B cell (primary cell): ENCODE results near the gene DPRX. TPM values are rescaled to one million over a fixed set of nuclear protein-coding genes. Genes with fewer than 3 reads are reported as not detected.

Source experiments
- ATAC-seq: fragments of 200-7000 bp; cut with Tn5 transposase; one replicate; pipeline ENCODE4 v1.10.0; 2021; ENCODE audit warnings: low read depth, mild to moderate bottlenecking, moderate number of reproducible peaks, moderate library complexity
- CTCF ChIA-PET: fragments of 350-600 bp; sonication (Branson Sonifier 250); formaldehyde crosslinking; loops from one replicate; lab custom pipeline; 2021; ENCODE audit warnings: antibody characterized with exemption, inconsistent platforms; lab: Charles Lee
- POLR2A ChIA-PET: fragments of 350-600 bp; sonication (Branson Sonifier 250); formaldehyde crosslinking; loops from one replicate; lab custom pipeline; 2021; ENCODE audit warnings: antibody characterized with exemption; lab: Charles Lee
- DNase-seq: peaks from one replicate; pipeline ENCODE4 v3.0.0; 2013
- H2AFZ ChIP-seq: 2 replicates; pipeline ENCODE4 v1.6.1; 2012; ENCODE audit warnings: mild to moderate bottlenecking, low read depth, low read length; ENCODE audit not compliant: insufficient read depth, poor library complexity, severe bottlenecking
- H3K27ac ChIP-seq, 2 donors: 1 replicate in 1 of 2; 2 replicates in 1 of 2; pipeline ENCODE4 v1.5.1; 2012 to 2013; ENCODE audit warnings: low read length in 2 of 2, mild to moderate bottlenecking in 2 of 2, moderate library complexity in 1 of 2
- H3K27me3 ChIP-seq, 4 experiments: fragments of 200-600 bp in 1 of 4; sonication (generic) in 1 of 4; replicated peaks in 1 of 4; 1 replicate in 2 of 4; 2 replicates in 2 of 4; pipeline versions ENCODE4 v1.6.1 to v1.7.0; 2013 to 2016; ENCODE audit warnings: low read length in 3 of 4, mild to moderate bottlenecking in 2 of 4, mixed read lengths in 1 of 4, moderate library complexity in 1 of 4; ENCODE audit not compliant: insufficient read depth in 4 of 4, control insufficient read depth in 3 of 4; ENCODE audit errors: control extremely low read depth in 1 of 4
- H3K36me3 ChIP-seq, 2 experiments: replicated peaks in 1 of 2; 1 replicate in 1 of 2; 2 replicates in 1 of 2; pipeline versions ENCODE4 v1.6.1 to v1.7.1; 2013; ENCODE audit warnings: low read length in 1 of 2; ENCODE audit not compliant: insufficient read depth in 2 of 2, control insufficient read depth in 1 of 2; ENCODE audit errors: control extremely low read depth in 1 of 2, extremely low read depth in 1 of 2
- H3K4me1 ChIP-seq, 2 donors: fragments of 200-600 bp in 1 of 2; sonication (generic) in 1 of 2; 1 replicate in 1 of 2; 2 replicates in 1 of 2; pipeline versions ENCODE4 v1.5.1 to v1.6.1; 2013 to 2017; ENCODE audit warnings: low read length in 2 of 2; ENCODE audit not compliant: control insufficient read depth in 2 of 2, insufficient read depth in 2 of 2
- H3K4me2 ChIP-seq: replicated peaks from 2 replicates; pipeline ENCODE3; 2012; ENCODE audit warnings: mild to moderate bottlenecking, low read depth, low read length; ENCODE audit not compliant: poor library complexity, severe bottlenecking
- H3K4me3 ChIP-seq, 5 experiments: fragments of 200-600 bp in 1 of 5; sonication (generic) in 1 of 5; 1 replicate in 3 of 5; 2 replicates in 2 of 5; pipeline versions ENCODE4 v1.5.1 to v1.7.0; 2011 to 2016; ENCODE audit warnings: low read length in 4 of 5, mild to moderate bottlenecking in 4 of 5, low read depth in 2 of 5, control low read depth in 1 of 5, moderate library complexity in 1 of 5; ENCODE audit not compliant: insufficient read depth in 1 of 5; ENCODE audit errors: control extremely low read depth in 1 of 5, extremely low read depth in 1 of 5
- H3K79me2 ChIP-seq: fragments of 200-600 bp; sonication (generic); one replicate; pipeline ENCODE4 v1.6.0; 2016; ENCODE audit warnings: low read length; ENCODE audit not compliant: control insufficient read depth, insufficient read depth
- H3K9ac ChIP-seq: fragments of 200-600 bp; sonication (generic); 2 replicates; pipeline ENCODE4 v1.6.1; 2017; ENCODE audit warnings: mild to moderate bottlenecking, low read length, moderate library complexity
- H3K9me3 ChIP-seq, 3 donors: one replicate each; pipeline versions ENCODE4 v1.6.1 to v1.7.1; 2013; ENCODE audit warnings: low read length in 2 of 3; ENCODE audit not compliant: control insufficient read depth in 2 of 3, insufficient read depth in 1 of 3; ENCODE audit errors: control extremely low read depth in 1 of 3
- H4K20me1 ChIP-seq: 2 replicates; pipeline ENCODE4 v1.6.0; 2012; ENCODE audit warnings: mild to moderate bottlenecking, low read length; ENCODE audit not compliant: insufficient read depth, control insufficient read depth, poor library complexity, severe bottlenecking
- H3K27ac Mint-ChIP-seq: one replicate; pipeline ENCODE4 v1.8.0; 2021; ENCODE audit warnings: mixed read lengths
- H3K27me3 Mint-ChIP-seq: one replicate; pipeline ENCODE4 v1.8.0; 2021; ENCODE audit warnings: mixed read lengths
- H3K4me1 Mint-ChIP-seq: one replicate; pipeline ENCODE4 v1.8.0; 2021; ENCODE audit warnings: mixed read lengths
- H3K4me3 Mint-ChIP-seq: one replicate; pipeline ENCODE4 v1.8.0; 2021; ENCODE audit warnings: mixed read lengths
- H3K9me3 Mint-ChIP-seq: one replicate; pipeline ENCODE4 v1.8.0; 2022; ENCODE audit warnings: mixed read lengths; ENCODE audit not compliant: insufficient read depth
- EZH2 ChIP-seq: IDR thresholded peaks from 2 replicates; pipeline ENCODE4 v1.6.1; 2012; ENCODE audit warnings: borderline replicate concordance, low read depth, mild to moderate bottlenecking, moderate library complexity, low read length; ENCODE audit not compliant: insufficient read depth, poor library complexity, severe bottlenecking
- WGBS: methylation state at CpG from one replicate; pipeline ENCODE4 v1.1.5; 2013; ENCODE audit warnings: missing lambda C conversion rate; ENCODE audit not compliant: insufficient coverage; 5-methylcytosine and 5-hydroxymethylcytosine counted together
- intact Hi-C: fragments of 100-400 bp; cut with micrococcal nuclease; formaldehyde crosslinking; loops from one replicate; pipeline ENCODE4 v1.10.0; 2022
- polyA plus RNA-seq: library from polyadenylated mRNA; depleted of rRNA; stranded (reverse); fragments of >200 nt; gene quantifications from 2 replicates; pipeline ENCODE4 v1.2.3, GENCODE V29; 2012
- total RNA-seq, 2 donors: library from RNA; stranded (reverse); fragments of 120-200 nt in 1 of 2; gene quantifications; 1 replicate in 1 of 2; 2 replicates in 1 of 2; pipeline versions ENCODE4 v1.2.3 to v1.2.4, GENCODE V29; 2013 to 2022
- TF ChIP-seq, protein P1 (sequence below): fragments of 200-600 bp; IDR thresholded peaks from one replicate; pipeline ENCODE4 v1.8.0; 2022; ENCODE audit warnings: antibody characterized with exemption, mild to moderate bottlenecking

Gene DPRX
- total and polyA plus RNA-seq, 2 donors (not counting 1 experiment from before 2014, with no cell fraction given), result not detected

DNA sequence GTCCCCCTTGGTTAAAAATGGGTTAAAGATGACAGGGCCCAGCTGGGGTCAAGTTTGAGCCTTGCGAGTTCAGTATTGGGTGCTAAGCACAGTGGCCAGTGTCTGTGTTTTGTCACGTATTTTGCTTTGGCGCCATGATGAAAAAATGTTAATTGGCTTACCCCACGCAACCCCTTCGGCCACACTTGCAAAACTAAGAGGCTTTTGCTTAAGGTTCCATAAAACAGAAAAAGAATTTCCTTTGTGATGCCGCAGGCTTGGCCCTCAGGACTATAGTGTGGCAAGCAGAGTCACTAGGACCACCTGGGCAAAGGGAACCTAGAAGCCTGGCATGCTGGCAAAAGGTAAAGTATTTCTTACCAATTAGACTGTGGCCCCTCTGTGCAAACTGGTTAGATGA, 20.7 kb downstream of the DPRX start:
- ChIA-PET POLR2A (no interaction called here), CTCF (no interaction called here)
- Histone ChIP-seq H3K9me3 (peaks cover 0 to 64% (median 7%) of the 10 kb centered on the region in 3 donors), H3K4me3 (no peak overlapping the region), H3K9ac (no peak overlapping the region), H3K4me2 (no peak overlapping the region), H3K79me2 (no peaks in the 10 kb centered on the region), H3K4me1 (no peaks in the 10 kb centered on the region), H3K36me3 (no peaks in the 10 kb centered on the region), H3K27ac (no peak overlapping the region), H2AFZ (no peak overlapping the region), H4K20me1 (no peaks in the 10 kb centered on the region), H3K27me3 (no peaks in the 10 kb centered on the region)
- no peaks in the 10 kb centered on the region for H3K4me1 Mint-ChIP-seq
- no peak for TF ChIP-seq EZH2
- TF ChIP-seq, protein P1, sequence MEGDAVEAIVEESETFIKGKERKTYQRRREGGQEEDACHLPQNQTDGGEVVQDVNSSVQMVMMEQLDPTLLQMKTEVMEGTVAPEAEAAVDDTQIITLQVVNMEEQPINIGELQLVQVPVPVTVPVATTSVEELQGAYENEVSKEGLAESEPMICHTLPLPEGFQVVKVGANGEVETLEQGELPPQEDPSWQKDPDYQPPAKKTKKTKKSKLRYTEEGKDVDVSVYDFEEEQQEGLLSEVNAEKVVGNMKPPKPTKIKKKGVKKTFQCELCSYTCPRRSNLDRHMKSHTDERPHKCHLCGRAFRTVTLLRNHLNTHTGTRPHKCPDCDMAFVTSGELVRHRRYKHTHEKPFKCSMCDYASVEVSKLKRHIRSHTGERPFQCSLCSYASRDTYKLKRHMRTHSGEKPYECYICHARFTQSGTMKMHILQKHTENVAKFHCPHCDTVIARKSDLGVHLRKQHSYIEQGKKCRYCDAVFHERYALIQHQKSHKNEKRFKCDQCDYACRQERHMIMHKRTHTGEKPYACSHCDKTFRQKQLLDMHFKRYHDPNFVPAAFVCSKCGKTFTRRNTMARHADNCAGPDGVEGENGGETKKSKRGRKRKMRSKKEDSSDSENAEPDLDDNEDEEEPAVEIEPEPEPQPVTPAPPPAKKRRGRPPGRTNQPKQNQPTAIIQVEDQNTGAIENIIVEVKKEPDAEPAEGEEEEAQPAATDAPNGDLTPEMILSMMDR, result no peak
- no peak overlapping the region for H3K27ac Mint-ChIP-seq
- ATAC-seq (no peak), DNase-seq (no peak)
- H3K27me3 Mint-ChIP-seq, result no peaks in the 10 kb centered on the region
- intact Hi-C loops, result no loop called here
- H3K9me3 Mint-ChIP-seq, result peaks cover 9% of the 10 kb centered on the region
- H3K4me3 Mint-ChIP-seq, result no peak overlapping the region
- WGBS, result 98% methylated on average over 6 of the region's 6 CpGs

GRCh38 chr19:53655042-53655665, 23.4 kb downstream of the DPRX start:
- DNase-seq, result no peak
- intact Hi-C loops, result no loop called here
- H2AFZ ChIP-seq, result no peak overlapping the region
- H3K4me2 ChIP-seq, result no peak overlapping the region
- H3K79me2 ChIP-seq, result no peaks in the 10 kb centered on the region
- Mint-ChIP-seq H3K4me1 (no peaks in the 10 kb centered on the region), H3K9me3 (peaks cover 9% of the 10 kb centered on the region), H3K4me3 (no peak overlapping the region), H3K27me3 (no peaks in the 10 kb centered on the region), H3K27ac (no peak overlapping the region)
- 98% methylated on average over 4 of the region's 8 CpGs for WGBS
- peaks cover 0 to 49% (median 3%) of the 10 kb centered on the region in 3 donors for H3K9me3 ChIP-seq
- no peak for ATAC-seq
- no peak overlapping the region for H3K9ac ChIP-seq
- no peak overlapping the region for H3K27ac ChIP-seq
- no peak for TF ChIP-seq EZH2
- TF ChIP-seq, protein P1, result no peak
- H3K4me3 ChIP-seq, result no peak overlapping the region
- no peaks in the 10 kb centered on the region for H3K36me3 ChIP-seq
- H4K20me1 ChIP-seq, result no peaks in the 10 kb centered on the region
- ChIA-PET CTCF (no interaction called here), POLR2A (no interaction called here)
- H3K27me3 ChIP-seq, result no peaks in the 10 kb centered on the region
- no peaks in the 10 kb centered on the region for H3K4me1 ChIP-seq
